Smooth muscle cell (in vitro differentiated cells): ENCODE data around the gene IFT80. TPM values are rescaled to one million over a fixed set of nuclear protein-coding genes. Genes with fewer than 3 reads are reported as not detected.
A peak's percentile ranks its signal among the peaks of the same experiment; 100 is the strongest.

Experiments used
- DNase-seq: peaks from one replicate; lab custom pipeline; 2025; ENCODE audit not compliant: unreplicated experiment; lab: John Stamatoyannopoulos, UW
- H2AFZ ChIP-seq: fragments of 200-600 bp; sonication (generic); 2 replicates; pipeline ENCODE4 v1.6.0; 2016; ENCODE audit warnings: antibody characterized with exemption, low read depth, mild to moderate bottlenecking
- H3F3A ChIP-seq: fragments of 200-600 bp; sonication (generic); 2 replicates; pipeline ENCODE4 v1.6.0; 2017; ENCODE audit warnings: antibody characterized with exemption, low read depth
- H3K27ac ChIP-seq: fragments of 200-600 bp; sonication (generic); 2 replicates; pipeline ENCODE4 v1.5.1; 2016; ENCODE audit warnings: low read depth, mild to moderate bottlenecking
- H3K27me3 ChIP-seq: fragments of 200-600 bp; sonication (generic); 2 replicates; pipeline ENCODE4 v1.6.1; 2016; ENCODE audit warnings: low read depth, mild to moderate bottlenecking
- H3K36me3 ChIP-seq: fragments of 200-600 bp; sonication (generic); 2 replicates; pipeline ENCODE4 v1.5.1; 2016; ENCODE audit warnings: low read depth
- H3K4me1 ChIP-seq: fragments of 200-600 bp; sonication (generic); 2 replicates; pipeline ENCODE4 v1.5.1; 2016; ENCODE audit warnings: low read depth
- H3K4me2 ChIP-seq: fragments of 200-600 bp; sonication (generic); 2 replicates; pipeline ENCODE4 v1.6.0; 2016; ENCODE audit warnings: mild to moderate bottlenecking
- H3K4me3 ChIP-seq: fragments of 200-600 bp; sonication (generic); 2 replicates; pipeline ENCODE4 v1.5.1; 2016; ENCODE audit warnings: mild to moderate bottlenecking
- H3K79me2 ChIP-seq: fragments of 200-600 bp; sonication (generic); 2 replicates; pipeline ENCODE4 v1.6.0; 2016; ENCODE audit warnings: low read depth, mild to moderate bottlenecking
- H3K9ac ChIP-seq: fragments of 200-600 bp; sonication (generic); 2 replicates; pipeline ENCODE4 v1.6.0; 2016; ENCODE audit warnings: low read depth
- H3K9me3 ChIP-seq: fragments of 200-600 bp; sonication (generic); replicated peaks from 2 replicates; pipeline ENCODE4 v1.5.1; 2016; ENCODE audit warnings: low read depth
- H4K20me1 ChIP-seq: fragments of 200-600 bp; sonication (generic); 2 replicates; pipeline ENCODE4 v1.6.0; 2016; ENCODE audit warnings: low read depth
- CTCF ChIP-seq: fragments of 200-600 bp; sonication (generic); IDR thresholded peaks from 2 replicates; pipeline ENCODE4 v1.5.1; 2017; ENCODE audit warnings: borderline replicate concordance, mild to moderate bottlenecking, antibody characterized with exemption; ENCODE audit not compliant: insufficient read depth, poor library complexity, severe bottlenecking
- WGBS: methylation state at CpG from one replicate; pipeline ENCODE4 v1.1.7; 2016; ENCODE audit warnings: low lambda C conversion rate; 5-methylcytosine and 5-hydroxymethylcytosine counted together
- polyA plus RNA-seq: library from polyadenylated mRNA; unstranded; fragments of >200 nt; fragmentation: Nextera tagmentation; extraction: Ambion mirVana; gene quantifications from 2 replicates; pipeline ENCODE4 v1.2.1, GENCODE V29; 2016
- total RNA-seq: library from RNA; depleted of rRNA; stranded (reverse); fragments of >200 nt; gene quantifications from 2 replicates; pipeline ENCODE4 v1.2.3, GENCODE V29; 2014

Gene IFT80
- 43.5 and 61.5 TPM in 2 replicates for total RNA-seq
- polyA plus RNA-seq: 7.9 and 8.3 TPM in 2 replicates

GRCh38 chr3:160399125-160400029, at the start of gene IFT80, which contains the start of gene SMC4:
Gene IFT80 (minus strand): TSS chr3:160399225. CDS start chr3:160384600, 14,625 bp downstream.
Gene SMC4 (plus strand): TSS chr3:160399650. CDS start chr3:160400827, 1,177 bp downstream.
- peaks cover 90% of the 10 kb centered on the region for H3K79me2 ChIP-seq
- TF ChIP-seq CTCF: no peak
- peaks cover 29% of the 10 kb centered on the region for H4K20me1 ChIP-seq
- H3K9ac ChIP-seq: peak within 1 kb of the TSS; percentile 86
- under 1% methylated on average over 49 of the region's 63 CpGs for WGBS
- H3K27ac ChIP-seq: peak within 1 kb of the TSS; percentile 87
- H3K9me3 ChIP-seq: no peaks in the 10 kb centered on the region
- H3K27me3 ChIP-seq: no peaks in the 10 kb centered on the region
- peak within 1 kb of the TSS; percentile 78 for H3K4me3 ChIP-seq
- no peaks in the 10 kb centered on the region for H3K36me3 ChIP-seq
- peak within 1 kb of the TSS; percentile 96 for H2AFZ ChIP-seq
- H3K4me2 ChIP-seq: peak within 1 kb of the TSS; percentile 87
- peaks cover 44% of the 10 kb centered on the region for H3K4me1 ChIP-seq
- peak; percentile 83 for DNase-seq
- H3F3A ChIP-seq: peaks cover 7% of the 10 kb centered on the region

DNA sequence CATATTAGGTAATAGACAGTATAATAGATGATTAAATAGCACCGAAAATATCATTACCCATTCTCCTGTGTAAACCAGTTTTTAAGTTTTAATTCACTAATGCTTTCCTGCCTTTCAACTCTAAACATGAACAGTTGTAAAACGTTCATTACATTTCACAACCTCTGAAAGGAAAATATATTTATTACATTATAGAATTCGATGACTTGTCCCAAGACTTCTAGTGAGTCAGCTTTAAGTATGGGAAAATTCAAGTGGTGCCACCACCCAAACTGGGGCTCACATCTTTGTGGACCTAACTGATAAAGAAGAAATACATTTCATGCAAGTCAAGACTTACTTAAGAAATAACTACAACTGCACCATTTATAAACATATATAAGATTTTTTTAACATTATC, 48.5 kb upstream of the IFT80 start:
- Histone ChIP-seq H3K4me2 (peak overlapping the region; percentile 88), H3K79me2 (peaks cover 60% of the 10 kb centered on the region), H3F3A (no peaks in the 10 kb centered on the region), H2AFZ (no peak overlapping the region), H3K27ac (peak overlapping the region; percentile 1), H3K9ac (no peak overlapping the region), H3K27me3 (no peaks in the 10 kb centered on the region), H4K20me1 (no peaks in the 10 kb centered on the region), H3K9me3 (no peaks in the 10 kb centered on the region), H3K4me3 (peak overlapping the region; percentile 67), H3K4me1 (peaks cover 19% of the 10 kb centered on the region), H3K36me3 (no peaks in the 10 kb centered on the region)
- WGBS: 64% methylated on average over 3 of the region's 3 CpGs
- no peak for TF ChIP-seq CTCF
- no peak for DNase-seq

- H3K4me2 ChIP-seq: no peak overlapping the region
- peaks cover 64% of the 10 kb centered on the region for H3K79me2 ChIP-seq
- H3F3A ChIP-seq: no peaks in the 10 kb centered on the region
- TF ChIP-seq CTCF: no peak
- no peak for DNase-seq
- no peak overlapping the region for H2AFZ ChIP-seq
- peaks cover 19% of the 10 kb centered on the region for H3K4me1 ChIP-seq
- WGBS: 97% methylated on average over 13 of the region's 13 CpGs
- no peaks in the 10 kb centered on the region for H3K27me3 ChIP-seq
- no peak overlapping the region for H3K27ac ChIP-seq
- H3K36me3 ChIP-seq: no peaks in the 10 kb centered on the region
- no peaks in the 10 kb centered on the region for H4K20me1 ChIP-seq
- H3K9ac ChIP-seq: no peak overlapping the region
- no peak overlapping the region for H3K4me3 ChIP-seq
- H3K9me3 ChIP-seq: no peaks in the 10 kb centered on the region
Measured at GRCh38 chr3:160446522-160447056, 47.6 kb upstream of the IFT80 start.
